Peyer's patch (tissue), 4 donors: ENCODE data around the gene HDAC8.

Experiments
- CTCF ChIP-seq, 6 experiments: fragments of 450-650 bp in 4 of 6; fragments of 200-600 bp in 2 of 6; sonication (generic) in 1 of 6; IDR thresholded peaks; one replicate each; pipeline ENCODE4 v1.5.1; 2017 to 2019; ENCODE audit warnings: antibody characterized with exemption in 6 of 6, mild to moderate bottlenecking in 3 of 6, moderate library complexity in 1 of 6
- POLR2A ChIP-seq, 2 donors: fragments of 450-650 bp; IDR thresholded peaks; one replicate each; pipeline ENCODE4 v1.5.1; 2017; ENCODE audit warnings: antibody characterized with exemption in 2 of 2, mild to moderate bottlenecking in 2 of 2, moderate library complexity in 2 of 2

GRCh38 chrX:72371405-72371804, 201.2 kb downstream of the HDAC8 start:
- TF ChIP-seq CTCF (IDR thresholded peaks at IDR 0.05) (no peak), POLR2A (IDR thresholded peaks at IDR 0.05) (no peak)
